ENCODE measurements around the gene HSPA1B. TPM values are rescaled to one million over a fixed set of nuclear protein-coding genes. Genes with fewer than 3 reads are reported as not detected.
A peak's percentile ranks its signal among the peaks of the same experiment; 100 is the strongest.

HSPA1B gene
- total RNA-seq, 3 donors from 2014 or later (not counting 1 experiment from before 2014, with no cell fraction given), result 8.5 to 112 (median 15.3) TPM

- no peak for ATAC-seq
- Histone ChIP-seq H3K9me3 (ENCODE audit: control insufficient read depth, insufficient read depth, low read length) (no peaks in the 10 kb centered on the region), H3K36me3 (ENCODE audit: control insufficient read depth, insufficient read depth, low read length) (peaks cover 35% of the 10 kb centered on the region), H3K4me1 (ENCODE audit: control insufficient read depth, insufficient read depth, low read length) (no peaks in the 10 kb centered on the region), H3K27me3 (ENCODE audit: control insufficient read depth, insufficient read depth, low read length) (no peaks in the 10 kb centered on the region), H3K4me3 (ENCODE audit: low read length) (no peak overlapping the region), H3K27ac (ENCODE audit: low read length) (no peak overlapping the region)
- no peak for TF ChIP-seq CTCF (IDR thresholded peaks at IDR 0.05)
- Mint-ChIP-seq H3K4me1 (peaks cover 0 to 10% of the 10 kb centered on the region in 2 donors), H3K27ac (peak overlapping the region in 1 of 2 donors; percentile 18), H3K36me3 (peaks cover 10% of the 10 kb centered on the region), H3K4me3 (no peak overlapping the region), H3K27me3 (ENCODE audit: low read depth in 2 of 2) (no peaks in the 10 kb centered on the region), H3K9me3 (no peaks in the 10 kb centered on the region)
- WGBS (ENCODE audit: insufficient coverage), result 87% methylated on average over 3 of the region's 3 CpGs
- intact Hi-C loops (cut with micrococcal nuclease), result no loop called here
- no peak for DNase-seq
Observed at GRCh38 chr6:31878222-31878621, 50.7 kb downstream of the HSPA1B start.

- intact Hi-C loops (cut with micrococcal nuclease), result no loop called here
- TF ChIP-seq CTCF (IDR thresholded peaks at IDR 0.05), result no peak
Observed at GRCh38 chr6:31878726-31879125, 51.2 kb downstream of the HSPA1B start, which contains the start of gene SLC44A4. SLC44A4 (minus strand) TSS chr6:31878997; CDS start chr6:31878980, 17 bp downstream.

GRCh38 chr6:31879143-31879542 lies 51.6 kb downstream of the HSPA1B start:
- Mint-ChIP-seq H3K27me3 (ENCODE audit: low read depth in 2 of 2) (no peaks in the 10 kb centered on the region), H3K27ac (no peak overlapping the region), H3K36me3 (peaks cover 10% of the 10 kb centered on the region), H3K9me3 (no peaks in the 10 kb centered on the region), H3K4me3 (no peak overlapping the region), H3K4me1 (peaks cover 0 to 10% of the 10 kb centered on the region in 2 donors)
- TF ChIP-seq CTCF (IDR thresholded peaks at IDR 0.05), result no peak
- no peak for DNase-seq
- no peaks in the 10 kb centered on the region for H3K27me3 ChIP-seq (ENCODE audit: control insufficient read depth, insufficient read depth, low read length)
- H3K4me1 ChIP-seq (ENCODE audit: control insufficient read depth, insufficient read depth, low read length), result no peaks in the 10 kb centered on the region
- 87% methylated on average over 13 of the region's 13 CpGs for WGBS (ENCODE audit: insufficient coverage)
- no peak overlapping the region for H3K4me3 ChIP-seq (ENCODE audit: low read length)
- H3K9me3 ChIP-seq (ENCODE audit: control insufficient read depth, insufficient read depth, low read length), result no peaks in the 10 kb centered on the region
- no peak overlapping the region for H3K27ac ChIP-seq (ENCODE audit: low read length)
- intact Hi-C loops (cut with micrococcal nuclease), result no loop called here
- H3K36me3 ChIP-seq (ENCODE audit: control insufficient read depth, insufficient read depth, low read length), result peaks cover 42% of the 10 kb centered on the region
- ATAC-seq, result no peak

More at GRCh38 chr6:31878726-31879125, 51.2 kb downstream of the HSPA1B start, which contains the start of gene SLC44A4:
- ATAC-seq (no peak), DNase-seq (no peak)
- no peaks in the 10 kb centered on the region for H3K27me3 Mint-ChIP-seq (ENCODE audit: low read depth in 2 of 2)
- H3K4me3 ChIP-seq (ENCODE audit: low read length), result no peak within 1 kb of the TSS
- peaks cover 0 to 10% of the 10 kb centered on the region in 2 donors for H3K4me1 Mint-ChIP-seq
- H3K36me3 Mint-ChIP-seq, result peaks cover 10% of the 10 kb centered on the region
- H3K9me3 ChIP-seq (ENCODE audit: control insufficient read depth, insufficient read depth, low read length), result no peaks in the 10 kb centered on the region
- no peak within 1 kb of the TSS for H3K27ac ChIP-seq (ENCODE audit: low read length)
- no peaks in the 10 kb centered on the region for H3K4me1 ChIP-seq (ENCODE audit: control insufficient read depth, insufficient read depth, low read length)
- no peaks in the 10 kb centered on the region for H3K27me3 ChIP-seq (ENCODE audit: control insufficient read depth, insufficient read depth, low read length)
- H3K27ac Mint-ChIP-seq, result peak within 1 kb of the TSS in 1 of 2 donors; percentile 18
- H3K9me3 Mint-ChIP-seq, result no peaks in the 10 kb centered on the region
- no peak within 1 kb of the TSS for H3K4me3 Mint-ChIP-seq
- peaks cover 40% of the 10 kb centered on the region for H3K36me3 ChIP-seq (ENCODE audit: control insufficient read depth, insufficient read depth, low read length)
- 78% methylated on average over 18 of the region's 18 CpGs for WGBS (ENCODE audit: insufficient coverage)

Other genes starting within 250 kb of the HSPA1B start
- 10 to 100 TPM; 17.7 to 42.1 (median 32.6) TPM for gene LTB, start 245.3 kb upstream of the HSPA1B start, total RNA-seq
- gene LST1, start 241.5 kb upstream of the HSPA1B start, total RNA-seq, result 100 to 1,000 TPM in 1 of 3 donors, 10 to 100 TPM in 2; 25.4 to 120 (median 50.5) TPM
- 100 to 1,000 TPM; 120 to 173 (median 137) TPM for gene NCR3, start 234.7 kb upstream of the HSPA1B start, total RNA-seq
- 10 to 100 TPM in 2 of 3 donors, 1 to 10 TPM in 1; 8.7 to 47.0 (median 17.9) TPM for gene AIF1, start 212.5 kb upstream of the HSPA1B start, total RNA-seq
- gene PRRC2A, start 207.0 kb upstream of the HSPA1B start, total RNA-seq, result 100 to 1,000 TPM; 264 to 294 (median 294) TPM
- 100 to 1,000 TPM; 264 to 303 (median 274) TPM for gene BAG6, start 175.1 kb upstream of the HSPA1B start, total RNA-seq
- 1 to 10 TPM; 2.6 to 2.8 (median 2.7) TPM for gene APOM, start 171.8 kb upstream of the HSPA1B start, total RNA-seq
- 10 to 100 TPM; 25.9 to 29.9 (median 27.4) TPM for gene C6orf47, start 167.0 kb upstream of the HSPA1B start, total RNA-seq
- gene GPANK1, start 162.7 kb upstream of the HSPA1B start, total RNA-seq, result 10 to 100 TPM; 16.0 to 20.3 (median 18.2) TPM
- 100 to 1,000 TPM; 140 to 157 (median 141) TPM for gene CSNK2B, start 161.7 kb upstream of the HSPA1B start, total RNA-seq
- gene LY6G5B, start 157.8 kb upstream of the HSPA1B start, total RNA-seq, result 10 to 100 TPM; 39.9 to 50.0 (median 46.0) TPM
- gene LY6G5C, start 146.7 kb upstream of the HSPA1B start, total RNA-seq, result 1 to 10 TPM; 2.0 to 7.9 (median 2.7) TPM
- 10 to 100 TPM; 92.0 to 97.6 (median 94.2) TPM for gene ABHD16A, start 124.4 kb upstream of the HSPA1B start, total RNA-seq
- 1 to 10 TPM in 2 of 3 donors, under 1 TPM in 1; 0.97 to 3.2 (median 1.4) TPM for gene LY6G6F, start 120.9 kb upstream of the HSPA1B start, total RNA-seq
- under 1 TPM in 1 of 3 donors, not detected in 2; 0.94 TPM for gene LY6G6D, start 112.4 kb upstream of the HSPA1B start, total RNA-seq
- gene LY6G6C, start 106.0 kb upstream of the HSPA1B start, total RNA-seq, result not detected
- gene MPIG6B, start 104.4 kb upstream of the HSPA1B start, total RNA-seq, result 10 to 100 TPM in 2 of 3 donors, 1 to 10 TPM in 1; 9.4 to 19.0 (median 12.8) TPM
- 10 to 100 TPM; 22.3 to 36.1 (median 24.6) TPM for gene DDAH2, start 98.4 kb upstream of the HSPA1B start, total RNA-seq
- 100 to 1,000 TPM; 348 to 363 (median 355) TPM for gene CLIC1, start 91.2 kb upstream of the HSPA1B start, total RNA-seq
- gene MSH5, start 87.7 kb upstream of the HSPA1B start, total RNA-seq, result 10 to 100 TPM; 28.2 to 44.6 (median 43.7) TPM
- 10 to 100 TPM in 1 of 3 donors, 1 to 10 TPM in 2; 5.4 to 14.5 (median 6.9) TPM for gene SAPCD1, start 65.1 kb upstream of the HSPA1B start, total RNA-seq
- gene VWA7, start 50.4 kb upstream of the HSPA1B start, total RNA-seq, result 1 to 10 TPM; 2.4 to 4.7 (median 3.2) TPM
- 10 to 100 TPM; 45.2 to 58.6 (median 49.2) TPM for gene VARS1, start 32.0 kb upstream of the HSPA1B start, total RNA-seq
- gene LSM2, start 20.8 kb upstream of the HSPA1B start, total RNA-seq, result 10 to 100 TPM; 28.1 to 34.9 (median 29.2) TPM
- 1 to 10 TPM; 2.0 to 4.5 (median 3.6) TPM for gene HSPA1L, start 12.5 kb upstream of the HSPA1B start, total RNA-seq
- gene HSPA1A, start 12.2 kb upstream of the HSPA1B start, total RNA-seq, result 10 to 100 TPM; 24.4 to 34.6 (median 34.5) TPM
- 10 to 100 TPM; 36.1 to 69.6 (median 51.5) TPM for gene NEU1, start 35.1 kb downstream of the HSPA1B start, total RNA-seq
- gene SLC44A4, start 51.3 kb downstream of the HSPA1B start, total RNA-seq, result under 1 TPM in 1 of 3 donors, not detected in 2; 0.48 TPM
- gene EHMT2, start 70.0 kb downstream of the HSPA1B start, total RNA-seq, result 10 to 100 TPM; 49.3 to 56.6 (median 55.8) TPM
- under 1 TPM; 0.54 to 0.77 (median 0.63) TPM for gene ZBTB12, start 74.3 kb downstream of the HSPA1B start, total RNA-seq
- 1 to 10 TPM in 2 of 3 donors, under 1 TPM in 1; 0.55 to 1.3 (median 1.0) TPM for gene C2, start 100.0 kb downstream of the HSPA1B start, total RNA-seq
- under 1 TPM in 1 of 3 donors, not detected in 2; 0.45 TPM for gene CFB, start 118.4 kb downstream of the HSPA1B start, total RNA-seq
- gene NELFE, start 131.2 kb downstream of the HSPA1B start, total RNA-seq, result 10 to 100 TPM; 52.6 to 62.3 (median 56.3) TPM
- gene SKIC2, start 131.4 kb downstream of the HSPA1B start, total RNA-seq, result 100 to 1,000 TPM; 119 to 184 (median 151) TPM
- 10 to 100 TPM; 37.9 to 54.3 (median 49.0) TPM for gene DXO, start 144.4 kb downstream of the HSPA1B start, total RNA-seq
- 1 to 10 TPM; 5.0 to 8.2 (median 5.4) TPM for gene C4A, start 154.3 kb downstream of the HSPA1B start, total RNA-seq
- gene C4B, start 187.1 kb downstream of the HSPA1B start, total RNA-seq, result 1 to 10 TPM; 4.0 to 5.1 (median 4.6) TPM
- gene CYP21A2, start 210.7 kb downstream of the HSPA1B start, total RNA-seq, result under 1 TPM in 2 of 3 donors, not detected in 1; 0.28 to 0.43 TPM